Endothelial cell of umbilical vein (primary cell): ENCODE data around the gene KRTAP12-3. TPM values are rescaled to one million over a fixed set of nuclear protein-coding genes. Genes with fewer than 3 reads are reported as not detected.
A peak's percentile ranks its signal among the peaks of the same experiment; 100 is the strongest.

Source experiments
- BruUV-seq: library from RNA; stranded (reverse); fragments of 400-500 nt; replicated peaks from 2 replicates; lab custom pipeline; 2021; lab: Mats Ljungman, UMichigan
- CTCF ChIA-PET: fragments of 300-600, 350-600 bp; sonication (Branson Sonifier 250); formaldehyde crosslinking; loops from one replicate; lab custom pipeline; 2021; ENCODE audit warnings: antibody characterized with exemption, inconsistent platforms; lab: Charles Lee
- POLR2A ChIA-PET: fragments of 300-600, 350-600 bp; sonication (Branson Sonifier 250); formaldehyde crosslinking; loops from one replicate; lab custom pipeline; 2021; ENCODE audit warnings: antibody characterized with exemption, inconsistent platforms; lab: Charles Lee
- DNase-seq: peaks from one replicate; pipeline ENCODE4 v3.0.0-alpha.2; 2011; ENCODE audit warnings: low read depth, low spot score
- FAIRE-seq: peaks from 2 replicates; lab custom pipeline; 2011; peaks lifted over from hg19 to GRCh38; lab: Jason Lieb, UNC
- H2AFZ ChIP-seq: 2 replicates; pipeline ENCODE4 v1.6.0; 2012; ENCODE audit warnings: low read depth, low read length, control low read depth, inconsistent platforms
- H3K27ac ChIP-seq: 2 replicates; pipeline ENCODE4 v1.5.1; 2011; ENCODE audit warnings: low read depth, mild to moderate bottlenecking, control low read depth, low read length, moderate library complexity; ENCODE audit not compliant: insufficient read depth
- H3K27me3 ChIP-seq, 2 experiments: 2 replicates each; pipeline versions ENCODE4 v1.6.0 to v1.6.1; 2011; ENCODE audit warnings: low read length in 2 of 2, mixed read lengths in 1 of 2; ENCODE audit not compliant: control insufficient read depth in 2 of 2, insufficient read depth in 2 of 2
- H3K36me3 ChIP-seq, 2 experiments: 2 replicates in 1 of 2; 3 replicates in 1 of 2; pipeline ENCODE4 v1.5.1; 2011; ENCODE audit warnings: low read length in 2 of 2, mild to moderate bottlenecking in 1 of 2, moderate library complexity in 1 of 2; ENCODE audit not compliant: control insufficient read depth in 2 of 2, insufficient read depth in 2 of 2; ENCODE audit errors: extremely low read depth in 1 of 2
- H3K4me1 ChIP-seq: 3 replicates; pipeline ENCODE4 v1.5.1; 2011; ENCODE audit warnings: mild to moderate bottlenecking, low read length; ENCODE audit not compliant: control insufficient read depth, insufficient read depth; ENCODE audit errors: extremely low read depth
- H3K4me2 ChIP-seq: 2 replicates; pipeline ENCODE4 v1.6.1; 2011; ENCODE audit warnings: low read length, control low read depth, mixed read lengths; ENCODE audit not compliant: insufficient read depth
- H3K4me3 ChIP-seq, 3 experiments: fragments of 200-600 bp in 1 of 3; sonication (generic), shearing (Covaris generic) in 1 of 3; replicated peaks in 1 of 3; 2 replicates each; pipeline ENCODE4 v1.5.1; 2011 to 2016; ENCODE audit warnings: control low read depth in 3 of 3, low read length in 3 of 3, mild to moderate bottlenecking in 2 of 3, inconsistent platforms in 1 of 3, low read depth in 1 of 3, moderate library complexity in 1 of 3; ENCODE audit not compliant: insufficient read depth in 1 of 3
- H3K79me2 ChIP-seq: 2 replicates; pipeline ENCODE4 v1.6.0; 2012; ENCODE audit warnings: low read length, inconsistent platforms; ENCODE audit not compliant: control insufficient read depth, insufficient read depth
- H3K9ac ChIP-seq: replicated peaks from 2 replicates; pipeline ENCODE3; 2011; ENCODE audit warnings: low read length, control low read depth; ENCODE audit not compliant: insufficient read depth; ENCODE audit errors: extremely low read depth
- H3K9me1 ChIP-seq: replicated peaks from 3 replicates; pipeline ENCODE4 v1.6.0; 2011; ENCODE audit warnings: mild to moderate bottlenecking, low read length; ENCODE audit not compliant: control insufficient read depth, insufficient read depth; ENCODE audit errors: extremely low read depth
- H3K9me3 ChIP-seq: replicated peaks from 2 replicates; pipeline ENCODE4 v1.5.1; 2012; ENCODE audit warnings: low read length, inconsistent platforms; ENCODE audit not compliant: control insufficient read depth, insufficient read depth
- H4K20me1 ChIP-seq: replicated peaks from 2 replicates; pipeline ENCODE3; 2011; ENCODE audit warnings: mild to moderate bottlenecking, low read length; ENCODE audit not compliant: control insufficient read depth, insufficient read depth; ENCODE audit errors: extremely low read depth
- CTCF ChIP-seq, 2 donors: IDR thresholded peaks; 1 replicate in 1 of 2; 2 replicates in 1 of 2; pipeline ENCODE4 v1.5.1; 2011; ENCODE audit warnings: low read length in 2 of 2, mild to moderate bottlenecking in 2 of 2, moderate library complexity in 2 of 2, control low read depth in 1 of 2, inconsistent platforms in 1 of 2, low read depth in 1 of 2; ENCODE audit not compliant: insufficient read depth in 1 of 2; ENCODE audit errors: extremely low read depth in 1 of 2
- EZH2 ChIP-seq: IDR thresholded peaks from 2 replicates; pipeline ENCODE4 v1.6.1; 2012; ENCODE audit warnings: borderline replicate concordance, low read depth, mild to moderate bottlenecking, moderate library complexity, low read length, inconsistent platforms; ENCODE audit not compliant: severe bottlenecking
- FOS ChIP-seq: IDR thresholded peaks from 2 replicates; pipeline ENCODE4 v1.6.1; 2011; ENCODE audit warnings: mild to moderate bottlenecking, low read length, moderate library complexity, borderline replicate concordance; ENCODE audit not compliant: insufficient read depth
- GATA2 ChIP-seq: IDR thresholded peaks from 2 replicates; pipeline ENCODE4 v1.7.0; 2011; ENCODE audit warnings: low read depth, mild to moderate bottlenecking, moderate library complexity, mixed read lengths, low read length; ENCODE audit not compliant: insufficient read length, insufficient read depth
- POLR2AphosphoS5 ChIP-seq: IDR thresholded peaks from 2 replicates; pipeline ENCODE4 v1.6.1; 2012; ENCODE audit warnings: low read depth, mild to moderate bottlenecking, control low read depth, low read length, moderate library complexity; ENCODE audit not compliant: insufficient read depth
- dilution Hi-C: fragments of 300-500 bp; cut with MboI; formaldehyde crosslinking; loops from one replicate; pipeline ENCODE4 v1.15.0; 2019; ENCODE audit warnings: low sequenced_read_pairs; ENCODE audit not compliant: extremely low pct_ligation_motif_present
- intact Hi-C: fragments of 100-400 bp; cut with micrococcal nuclease; formaldehyde crosslinking; loops from one replicate; pipeline ENCODE4 v1.10.0; 2022
- polyA plus RNA-seq, 4 experiments: library from polyadenylated mRNA; depleted of rRNA in 3 of 4; stranded (reverse) in 3 of 4; unstranded in 1 of 4; fragments of >200 nt; gene quantifications; 2 replicates each; pipeline versions ENCODE4 v1.2.1 to v1.2.3, GENCODE V29; 2011 to 2012; ENCODE audit warnings: missing spikeins in 1 of 4
- total RNA-seq: library from RNA; stranded (reverse); gene quantifications from 2 replicates; pipeline ENCODE4 v1.2.3, GENCODE V29; 2021
- TF ChIP-seq, protein P1 (sequence below): IDR thresholded peaks from 2 replicates; pipeline ENCODE4 v1.6.1; 2011; ENCODE audit not compliant: insufficient read depth, insufficient read length

The KRTAP12-3 gene
- total and polyA plus RNA-seq, 2 donors (not counting 3 experiments of a cell fraction or from before 2014, with no cell fraction given): not detected

GRCh38 chr21:44706026-44706705 is 48.4 kb downstream of the KRTAP12-3 start:
- H3K36me3 ChIP-seq: no peaks in the 10 kb centered on the region

More at GRCh38 chr21:44706026-44706705, 48.4 kb downstream of the KRTAP12-3 start:
- ChIA-PET CTCF (interaction anchor here (1.1 kb wide), 1 partner anchor 87 kb away, joined by 3 read pairs; no protein-coding TSS in a partner anchor), POLR2A (no interaction called here)
- Histone ChIP-seq H3K4me1 (peaks cover 5% of the 10 kb centered on the region), H3K4me2 (no peak overlapping the region), H3K27me3 (peaks cover 69 to 70% of the 10 kb centered on the region in 2 experiments), H2AFZ (no peak overlapping the region), H3K27ac (no peak overlapping the region), H3K79me2 (no peaks in the 10 kb centered on the region), H3K4me3 (no peak overlapping the region), H3K9ac (no peak overlapping the region), H4K20me1 (no peaks in the 10 kb centered on the region), H3K9me1 (no peaks in the 10 kb centered on the region), H3K9me3 (no peaks in the 10 kb centered on the region)
- FAIRE-seq (no peak), DNase-seq (no peak)
- TF ChIP-seq, protein P1, sequence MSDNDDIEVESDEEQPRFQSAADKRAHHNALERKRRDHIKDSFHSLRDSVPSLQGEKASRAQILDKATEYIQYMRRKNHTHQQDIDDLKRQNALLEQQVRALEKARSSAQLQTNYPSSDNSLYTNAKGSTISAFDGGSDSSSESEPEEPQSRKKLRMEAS: no peak
- TF ChIP-seq FOS (no peak), CTCF (IDR thresholded peaks at IDR 0.05; ENCODE audit: extremely low read depth in 1 of 2, insufficient read depth in 1 of 2, low read depth in 1 of 2, low read length in 2 of 2) (no peak), GATA2 (no peak), EZH2 (peak; percentile 35), POLR2AphosphoS5 (no peak)
- dilution Hi-C loops: no loop called here
- intact Hi-C loops: no loop called here
- BruUV-seq: no TSS peak
